ENCODE results near the gene NXNL2.

DNA sequence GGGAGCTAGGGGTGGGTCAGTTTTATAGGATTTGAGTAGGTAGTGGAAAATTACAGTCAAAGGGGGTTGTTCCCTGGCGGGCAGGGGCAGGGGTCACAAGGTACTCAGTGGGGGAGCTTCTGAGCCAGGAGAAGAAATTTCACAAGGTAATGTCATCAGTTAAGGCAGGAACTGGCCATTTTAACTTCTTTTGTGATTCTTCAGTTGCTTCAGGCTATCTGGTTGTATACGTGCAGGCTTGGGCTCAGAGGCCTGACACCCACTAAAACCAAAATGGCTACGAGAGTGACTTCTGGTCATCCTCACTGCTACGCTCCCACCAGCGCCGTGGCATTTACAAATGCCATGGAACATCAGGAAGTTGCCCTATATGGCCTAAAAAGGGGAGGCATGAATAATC lies 20.7 kb upstream of the NXNL2 start:
- TF ChIP-seq, protein P1, sequence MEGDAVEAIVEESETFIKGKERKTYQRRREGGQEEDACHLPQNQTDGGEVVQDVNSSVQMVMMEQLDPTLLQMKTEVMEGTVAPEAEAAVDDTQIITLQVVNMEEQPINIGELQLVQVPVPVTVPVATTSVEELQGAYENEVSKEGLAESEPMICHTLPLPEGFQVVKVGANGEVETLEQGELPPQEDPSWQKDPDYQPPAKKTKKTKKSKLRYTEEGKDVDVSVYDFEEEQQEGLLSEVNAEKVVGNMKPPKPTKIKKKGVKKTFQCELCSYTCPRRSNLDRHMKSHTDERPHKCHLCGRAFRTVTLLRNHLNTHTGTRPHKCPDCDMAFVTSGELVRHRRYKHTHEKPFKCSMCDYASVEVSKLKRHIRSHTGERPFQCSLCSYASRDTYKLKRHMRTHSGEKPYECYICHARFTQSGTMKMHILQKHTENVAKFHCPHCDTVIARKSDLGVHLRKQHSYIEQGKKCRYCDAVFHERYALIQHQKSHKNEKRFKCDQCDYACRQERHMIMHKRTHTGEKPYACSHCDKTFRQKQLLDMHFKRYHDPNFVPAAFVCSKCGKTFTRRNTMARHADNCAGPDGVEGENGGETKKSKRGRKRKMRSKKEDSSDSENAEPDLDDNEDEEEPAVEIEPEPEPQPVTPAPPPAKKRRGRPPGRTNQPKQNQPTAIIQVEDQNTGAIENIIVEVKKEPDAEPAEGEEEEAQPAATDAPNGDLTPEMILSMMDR (IDR thresholded peaks at IDR 0.05) = no peak
- no peak for TF ChIP-seq POLR2A (IDR thresholded peaks at IDR 0.05)

Measured in body of pancreas (tissue), 4 donors.